ENCODE results near the gene BCAS3. TPM values are rescaled to one million over a fixed set of nuclear protein-coding genes. Genes with fewer than 3 reads are reported as not detected.
A peak's percentile ranks its signal among the peaks of the same experiment; 100 is the strongest.

BCAS3 gene
- total and polyA plus RNA-seq, 11 donors, result 4.5 to 23.5 (median 17.9) TPM

DNA sequence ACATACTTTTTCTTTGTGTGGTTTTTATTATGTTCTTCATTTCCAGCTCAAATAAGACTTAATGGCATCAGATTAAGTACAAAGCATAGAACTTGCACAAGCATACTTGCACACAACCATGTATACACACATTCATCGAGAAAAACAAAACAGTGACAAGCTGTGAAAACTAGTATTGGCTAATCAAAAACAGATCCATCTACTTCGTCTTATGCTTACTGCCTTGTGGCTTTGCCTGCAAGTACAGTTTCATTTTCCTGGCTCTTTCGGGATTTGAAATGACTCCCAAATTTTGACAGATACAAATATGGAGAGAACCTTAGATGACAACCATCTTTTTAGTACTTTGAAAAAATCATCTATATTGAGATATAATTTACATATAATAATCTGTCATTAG is 338.3 kb downstream of the BCAS3 start:
- Histone ChIP-seq H3K36me3 (peaks cover 0 to 10% (median 0%) of the 10 kb centered on the region in 9 donors), H3K4me3 (no peak overlapping the region), H3K27me3 (no peaks in the 10 kb centered on the region), H3K27ac (peak overlapping the region in 2 of 12 donors; percentile 11 to 22), H3K9me3 (no peaks in the 10 kb centered on the region), H3K4me1 (peaks cover 0 to 15% (median 3%) of the 10 kb centered on the region in 12 donors)
- 73 to 88% (median 81%) methylated on average over 3 of the region's 3 CpGs for WGBS, 4 donors
- intact Hi-C loops (cut with DNase I), result no loop called here
- ATAC-seq (no peak), DNase-seq (no peak)
- TF ChIP-seq, protein P1, sequence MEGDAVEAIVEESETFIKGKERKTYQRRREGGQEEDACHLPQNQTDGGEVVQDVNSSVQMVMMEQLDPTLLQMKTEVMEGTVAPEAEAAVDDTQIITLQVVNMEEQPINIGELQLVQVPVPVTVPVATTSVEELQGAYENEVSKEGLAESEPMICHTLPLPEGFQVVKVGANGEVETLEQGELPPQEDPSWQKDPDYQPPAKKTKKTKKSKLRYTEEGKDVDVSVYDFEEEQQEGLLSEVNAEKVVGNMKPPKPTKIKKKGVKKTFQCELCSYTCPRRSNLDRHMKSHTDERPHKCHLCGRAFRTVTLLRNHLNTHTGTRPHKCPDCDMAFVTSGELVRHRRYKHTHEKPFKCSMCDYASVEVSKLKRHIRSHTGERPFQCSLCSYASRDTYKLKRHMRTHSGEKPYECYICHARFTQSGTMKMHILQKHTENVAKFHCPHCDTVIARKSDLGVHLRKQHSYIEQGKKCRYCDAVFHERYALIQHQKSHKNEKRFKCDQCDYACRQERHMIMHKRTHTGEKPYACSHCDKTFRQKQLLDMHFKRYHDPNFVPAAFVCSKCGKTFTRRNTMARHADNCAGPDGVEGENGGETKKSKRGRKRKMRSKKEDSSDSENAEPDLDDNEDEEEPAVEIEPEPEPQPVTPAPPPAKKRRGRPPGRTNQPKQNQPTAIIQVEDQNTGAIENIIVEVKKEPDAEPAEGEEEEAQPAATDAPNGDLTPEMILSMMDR (IDR thresholded peaks at IDR 0.05), result no peak
- TF ChIP-seq POLR2A (IDR thresholded peaks at IDR 0.05), result no peak

DNA sequence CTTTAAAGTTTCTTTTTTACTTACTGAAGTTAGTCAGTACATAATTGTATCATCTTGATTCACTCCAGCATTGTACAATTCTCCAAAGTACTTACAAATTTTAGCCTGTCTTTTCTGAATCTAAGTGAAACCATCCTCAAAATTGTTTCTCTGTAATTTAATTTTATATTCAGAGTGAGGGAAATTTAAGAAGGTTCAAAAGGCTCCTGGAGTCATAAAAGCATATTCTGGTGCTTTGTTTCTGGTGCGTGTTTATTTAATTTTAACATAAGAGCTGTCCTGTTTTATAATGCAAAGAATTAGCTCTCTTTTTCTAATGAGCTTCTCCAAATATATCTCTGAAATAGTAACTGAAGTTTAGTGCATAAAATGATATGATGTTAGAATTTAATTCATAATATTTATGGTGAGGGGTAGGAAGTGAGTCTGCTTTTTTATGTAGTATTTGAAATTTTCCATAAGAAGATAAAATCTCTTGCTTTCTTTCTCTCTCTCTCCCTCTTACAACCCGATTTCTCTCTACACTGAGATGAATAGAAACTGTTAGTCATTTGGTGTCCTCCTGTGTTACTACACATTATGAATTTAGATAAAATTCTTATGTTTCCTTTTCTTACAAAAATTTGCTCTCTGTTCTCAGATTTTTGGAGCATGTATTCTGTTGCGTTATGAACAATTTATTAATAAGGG is 339.8 kb downstream of the BCAS3 start:
- H3K27me3 ChIP-seq, result no peaks in the 10 kb centered on the region
- no peak for ATAC-seq
- no peaks in the 10 kb centered on the region for H3K9me3 ChIP-seq
- no peak for TF ChIP-seq POLR2A (IDR thresholded peaks at IDR 0.05)
- TF ChIP-seq, protein P1 (IDR thresholded peaks at IDR 0.05), result no peak
- H3K36me3 ChIP-seq, result peaks cover 0 to 10% (median 0%) of the 10 kb centered on the region in 9 donors
- 84 to 89% (median 87%) methylated on average over 3 of the region's 3 CpGs for WGBS, 4 donors
- H3K27ac ChIP-seq, result peak overlapping the region in 3 of 12 donors; percentile 0 to 9 (median 6)
- intact Hi-C loops (cut with DNase I), result no loop called here
- H3K4me1 ChIP-seq, result peaks cover 0 to 3% (median 0%) of the 10 kb centered on the region in 12 donors
- no peak for DNase-seq
- no peak overlapping the region for H3K4me3 ChIP-seq

DNA sequence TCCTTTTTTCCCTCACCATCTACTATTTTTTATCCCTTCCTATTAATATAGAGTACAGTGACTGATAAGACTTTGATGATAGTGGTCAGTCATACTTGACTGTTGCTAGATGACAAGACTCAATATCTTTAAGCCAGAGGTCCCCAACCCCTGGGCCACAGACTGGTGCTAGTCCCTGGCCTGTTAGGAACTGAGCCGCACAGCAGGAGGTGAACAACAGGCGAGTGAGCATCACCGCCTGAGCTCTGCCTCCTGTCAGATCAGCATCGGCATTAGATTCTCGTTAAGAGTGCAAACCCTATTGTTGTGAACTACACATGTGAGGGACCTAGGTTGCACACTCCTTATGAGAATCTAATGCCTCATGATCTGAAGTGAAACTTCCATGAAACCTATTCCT is 341.3 kb downstream of the BCAS3 start:
- Histone ChIP-seq H3K27me3 (no peaks in the 10 kb centered on the region), H3K4me3 (no peak overlapping the region), H3K9me3 (no peaks in the 10 kb centered on the region), H3K4me1 (no peaks in the 10 kb centered on the region), H3K36me3 (peaks cover 0 to 10% (median 0%) of the 10 kb centered on the region in 9 donors), H3K27ac (no peak overlapping the region)
- no peak for TF ChIP-seq POLR2A (IDR thresholded peaks at IDR 0.05)
- TF ChIP-seq, protein P1 (IDR thresholded peaks at IDR 0.05), result no peak
- DNase-seq, result no peak
- WGBS, 4 donors, result 84 to 98% (median 98%) methylated on average over 5 of the region's 5 CpGs
- ATAC-seq, result no peak
- intact Hi-C loops (cut with DNase I), result no loop called here

DNA sequence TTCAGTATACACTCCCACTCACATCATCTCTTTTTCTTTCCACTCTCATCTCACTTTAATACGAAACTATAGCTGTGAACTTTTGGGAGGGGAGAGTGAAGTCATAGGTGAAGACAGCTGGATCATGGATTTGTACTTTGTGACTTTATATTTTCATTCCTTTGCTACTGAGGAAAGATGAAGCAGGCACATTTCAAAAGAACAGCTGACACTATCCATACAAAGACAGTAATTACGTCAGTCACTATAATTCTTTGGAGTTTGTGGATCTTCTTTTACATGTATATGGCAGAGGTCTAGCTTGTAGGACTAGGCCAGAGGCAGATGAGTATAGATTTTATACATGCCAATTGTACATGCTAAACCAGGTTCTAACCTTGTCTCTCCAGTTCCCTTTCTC is 346.3 kb downstream of the BCAS3 start:
- intact Hi-C loops (cut with DNase I), result no loop called here
- peaks cover 0 to 11% (median 0%) of the 10 kb centered on the region in 12 donors for H3K9me3 ChIP-seq
- H3K4me1 ChIP-seq, result no peaks in the 10 kb centered on the region
- WGBS, 4 donors, result 87 to 91% (median 87%) methylated on average over 2 of the region's 2 CpGs
- no peak overlapping the region for H3K4me3 ChIP-seq
- H3K36me3 ChIP-seq, result no peaks in the 10 kb centered on the region
- ATAC-seq (no peak), DNase-seq (no peak)
- TF ChIP-seq POLR2A (IDR thresholded peaks at IDR 0.05), result no peak
- TF ChIP-seq, protein P1 (IDR thresholded peaks at IDR 0.05), result no peak
- no peak overlapping the region for H3K27ac ChIP-seq
- no peaks in the 10 kb centered on the region for H3K27me3 ChIP-seq

All from heart left ventricle (tissue), 16 donors.